CD4-positive, CD25-positive, alpha-beta regulatory T cell (primary cell): ENCODE results near the gene CACNG7. TPM values are rescaled to one million over a fixed set of nuclear protein-coding genes. Genes with fewer than 3 reads are reported as not detected.

Source experiments
- ATAC-seq, 2 donors: fragments of 150-1000 bp; cut with Tn5 transposase; one replicate each; pipeline ENCODE4 v1.10.0; 2021; ENCODE audit warnings: low read depth in 2 of 2, moderate number of reproducible peaks in 2 of 2, moderate library complexity in 1 of 2
- DNase-seq, 3 donors: peaks; one replicate each; pipeline versions ENCODE4 v3.0.0 to v3.0.0-alpha.2; 2012 to 2022; ENCODE audit warnings: mixed read lengths in 1 of 3
- H3K27ac ChIP-seq: one replicate; pipeline ENCODE4 v1.7.0; 2013; ENCODE audit warnings: mild to moderate bottlenecking, low read length; ENCODE audit not compliant: insufficient read depth, poor library complexity, severe bottlenecking
- H3K27me3 ChIP-seq: one replicate; pipeline ENCODE4 v1.7.0; 2013; ENCODE audit warnings: low read length; ENCODE audit not compliant: control insufficient read depth, insufficient read depth
- H3K36me3 ChIP-seq: one replicate; pipeline ENCODE4 v1.7.0; 2013; ENCODE audit warnings: mild to moderate bottlenecking, low read length, moderate library complexity; ENCODE audit not compliant: control insufficient read depth, insufficient read depth
- H3K4me1 ChIP-seq: 2 replicates; pipeline ENCODE4 v1.7.0; 2013; ENCODE audit warnings: mild to moderate bottlenecking, low read length; ENCODE audit not compliant: insufficient read depth, control insufficient read depth, poor library complexity, severe bottlenecking
- H3K4me3 ChIP-seq: one replicate; pipeline ENCODE4 v1.7.0; 2013; ENCODE audit warnings: low read depth, mild to moderate bottlenecking, low read length, moderate library complexity
- H3K9me3 ChIP-seq, 2 experiments: 1 replicate in 1 of 2; 2 replicates in 1 of 2; pipeline ENCODE4 v1.7.0; 2013; ENCODE audit warnings: low read length in 2 of 2, mild to moderate bottlenecking in 1 of 2, moderate library complexity in 1 of 2; ENCODE audit not compliant: control insufficient read depth in 2 of 2
- H3K27ac Mint-ChIP-seq, 3 donors: one replicate each; pipeline ENCODE4 v1.8.0; 2020 to 2022; ENCODE audit warnings: mild to moderate bottlenecking in 3 of 3, mixed read lengths in 3 of 3, moderate library complexity in 2 of 3
- H3K27me3 Mint-ChIP-seq: one replicate; pipeline ENCODE4 v1.8.0; 2022; ENCODE audit warnings: mild to moderate bottlenecking, mixed read lengths
- H3K36me3 Mint-ChIP-seq: one replicate; pipeline ENCODE4 v1.8.0; 2020; ENCODE audit warnings: mixed read lengths
- H3K4me1 Mint-ChIP-seq, 4 donors: one replicate each; pipeline ENCODE4 v1.8.0; 2020 to 2022; ENCODE audit warnings: mixed read lengths in 4 of 4, mild to moderate bottlenecking in 1 of 4
- H3K4me3 Mint-ChIP-seq, 4 donors: one replicate each; pipeline ENCODE4 v1.8.0; 2020 to 2022; ENCODE audit warnings: mild to moderate bottlenecking in 4 of 4, mixed read lengths in 4 of 4, moderate library complexity in 3 of 4
- H3K9me3 Mint-ChIP-seq, 7 donors: one replicate each; pipeline ENCODE4 v1.8.0; 2020 to 2022; ENCODE audit warnings: mixed read lengths in 7 of 7, mild to moderate bottlenecking in 3 of 7, moderate library complexity in 2 of 7
- polyA plus RNA-seq, 4 donors: library from polyadenylated mRNA; unstranded; fragments of 300-500 nt; fragmentation: Illumina TruSeq; gene quantifications; one replicate each; pipeline ENCODE4 v1.2.3, GENCODE V29; 2021
- total RNA-seq: library from RNA; stranded (reverse); gene quantifications from one replicate; pipeline ENCODE4 v1.2.3, GENCODE V29; 2022

CACNG7 gene
- total and polyA plus RNA-seq, 5 donors from 2014 or later: not detected

- Mint-ChIP-seq H3K4me1 (peaks cover 4 to 16% (median 6%) of the 10 kb centered on the region in 4 donors), H3K36me3 (peaks cover 5% of the 10 kb centered on the region), H3K27ac (no peak overlapping the region), H3K27me3 (peaks cover 47% of the 10 kb centered on the region), H3K4me3 (peak overlapping the region in 1 of 4 donors; percentile 70), H3K9me3 (peaks cover 0 to 1% (median 0%) of the 10 kb centered on the region in 7 donors)
- Histone ChIP-seq H3K4me3 (no peak overlapping the region), H3K9me3 (no peaks in the 10 kb centered on the region), H3K27me3 (peaks cover 27% of the 10 kb centered on the region), H3K36me3 (no peaks in the 10 kb centered on the region), H3K27ac (no peak overlapping the region), H3K4me1 (peaks cover 31% of the 10 kb centered on the region)
- ATAC-seq (no peak), DNase-seq (no peak)
Measured at GRCh38 chr19:53884256-53884655, 24.8 kb upstream of the CACNG7 start.

DNA sequence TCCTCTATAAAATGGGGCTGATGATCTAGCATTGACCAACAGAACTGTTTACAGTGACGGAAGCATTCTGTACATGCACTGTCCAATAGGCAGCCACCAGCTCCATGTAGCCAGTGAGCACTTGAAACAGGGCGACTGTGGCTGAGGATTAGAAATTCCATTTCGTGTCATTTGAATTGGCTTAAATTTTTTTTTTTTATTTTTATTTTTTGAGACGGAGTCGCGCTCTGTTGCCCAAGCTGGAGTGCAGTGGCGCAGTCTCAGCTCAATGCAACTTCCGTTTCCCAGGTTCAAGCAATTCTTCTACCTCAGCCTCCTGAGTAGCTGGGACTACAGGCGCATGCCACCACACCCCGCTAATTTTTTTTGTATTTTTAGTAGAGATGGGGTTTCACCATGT is 24.0 kb upstream of the CACNG7 start:
- no peak for DNase-seq
- H3K36me3 ChIP-seq: no peaks in the 10 kb centered on the region
- H3K9me3 Mint-ChIP-seq: peaks cover 0 to 2% (median 0%) of the 10 kb centered on the region in 7 donors

GRCh38 chr19:53892301-53892980 is 16.6 kb upstream of the CACNG7 start:
- H3K4me1 ChIP-seq: peaks cover 3% of the 10 kb centered on the region
- no peak overlapping the region for H3K27ac Mint-ChIP-seq
- DNase-seq (no peak), ATAC-seq (no peak)
- peaks cover 0 to 6% (median 4%) of the 10 kb centered on the region in 4 donors for H3K4me1 Mint-ChIP-seq
- no peaks in the 10 kb centered on the region for H3K36me3 Mint-ChIP-seq
- peaks cover 0 to 4% (median 0%) of the 10 kb centered on the region in 7 donors for H3K9me3 Mint-ChIP-seq
- no peak overlapping the region for H3K4me3 ChIP-seq
- no peaks in the 10 kb centered on the region for H3K27me3 ChIP-seq
- no peaks in the 10 kb centered on the region for H3K9me3 ChIP-seq
- no peaks in the 10 kb centered on the region for H3K36me3 ChIP-seq
- peaks cover 37% of the 10 kb centered on the region for H3K27me3 Mint-ChIP-seq
- H3K27ac ChIP-seq: no peak overlapping the region
- no peak overlapping the region for H3K4me3 Mint-ChIP-seq

More for the DNA sequence above, 24.0 kb upstream of the CACNG7 start:
- Histone ChIP-seq H3K27ac (no peak overlapping the region), H3K4me1 (peaks cover 27% of the 10 kb centered on the region), H3K4me3 (no peak overlapping the region), H3K27me3 (peaks cover 21% of the 10 kb centered on the region), H3K9me3 (no peaks in the 10 kb centered on the region)
- no peak overlapping the region for H3K27ac Mint-ChIP-seq
- H3K36me3 Mint-ChIP-seq: peaks cover 5% of the 10 kb centered on the region
- no peak overlapping the region for H3K4me3 Mint-ChIP-seq
- ATAC-seq: no peak
- peaks cover 4 to 18% (median 8%) of the 10 kb centered on the region in 4 donors for H3K4me1 Mint-ChIP-seq
- H3K27me3 Mint-ChIP-seq: peaks cover 47% of the 10 kb centered on the region

- Histone ChIP-seq H3K9me3 (no peaks in the 10 kb centered on the region), H3K27ac (no peak overlapping the region), H3K27me3 (no peaks in the 10 kb centered on the region), H3K4me3 (no peak overlapping the region), H3K4me1 (peaks cover 3% of the 10 kb centered on the region), H3K36me3 (no peaks in the 10 kb centered on the region)
- H3K9me3 Mint-ChIP-seq: peaks cover 0 to 4% (median 0%) of the 10 kb centered on the region in 7 donors
- no peak overlapping the region for H3K27ac Mint-ChIP-seq
- H3K27me3 Mint-ChIP-seq: peaks cover 41% of the 10 kb centered on the region
- H3K4me3 Mint-ChIP-seq: no peak overlapping the region
- H3K36me3 Mint-ChIP-seq: no peaks in the 10 kb centered on the region
- ATAC-seq: no peak
- DNase-seq: no peak
- H3K4me1 Mint-ChIP-seq: peaks cover 0 to 6% (median 4%) of the 10 kb centered on the region in 4 donors
Measured at GRCh38 chr19:53892981-53893325, 16.1 kb upstream of the CACNG7 start.

DNA sequence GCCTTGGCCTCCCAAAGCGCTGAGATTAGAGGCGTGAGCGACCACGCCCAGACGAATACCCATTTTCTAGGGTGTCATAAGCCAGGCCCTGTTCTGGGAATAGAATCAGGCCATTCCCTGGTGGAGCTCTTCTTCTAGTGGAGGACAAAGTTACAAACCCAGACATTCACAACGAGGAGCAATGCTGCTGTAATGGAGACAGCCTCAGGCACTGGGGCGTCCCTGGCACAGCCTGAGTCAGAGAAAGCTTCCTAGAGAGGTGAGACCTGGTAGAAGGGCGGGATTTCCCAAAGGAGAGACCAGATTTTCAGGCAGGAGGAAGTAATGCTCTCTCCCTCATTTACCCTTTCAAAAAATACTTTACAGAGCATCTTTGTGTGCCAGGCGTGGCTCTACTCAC is 14.4 kb upstream of the CACNG7 start:
- Histone ChIP-seq H3K9me3 (no peaks in the 10 kb centered on the region), H3K4me1 (peaks cover 6% of the 10 kb centered on the region)

DNA sequence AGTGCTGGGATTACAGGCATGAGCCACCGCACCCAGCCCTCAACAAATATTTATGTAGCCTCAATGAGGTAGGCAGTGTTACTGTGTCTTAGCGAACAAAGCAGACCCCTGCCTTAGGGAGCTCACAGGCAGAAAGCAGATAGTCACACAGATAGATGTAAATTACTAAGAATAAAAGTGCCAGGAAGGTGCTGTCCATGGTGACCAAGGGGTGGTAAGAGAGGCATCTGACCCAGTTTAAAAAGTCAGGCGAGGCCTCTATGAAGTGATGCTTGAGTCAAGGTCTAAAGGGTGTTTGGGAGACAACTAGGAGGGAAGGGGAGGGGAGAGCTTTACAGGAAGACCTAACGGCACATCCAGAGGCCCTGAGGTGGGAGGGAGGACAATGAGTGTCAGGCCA is 12.4 kb upstream of the CACNG7 start:
- Mint-ChIP-seq H3K9me3 (peaks cover 0 to 7% (median 0%) of the 10 kb centered on the region in 7 donors), H3K27me3 (peaks cover 40% of the 10 kb centered on the region), H3K36me3 (no peaks in the 10 kb centered on the region), H3K4me3 (no peak overlapping the region), H3K27ac (no peak overlapping the region), H3K4me1 (peaks cover 0 to 5% (median 1%) of the 10 kb centered on the region in 4 donors)
- no peak for DNase-seq
- ATAC-seq: no peak
- Histone ChIP-seq H3K9me3 (no peaks in the 10 kb centered on the region), H3K27me3 (no peaks in the 10 kb centered on the region), H3K27ac (no peak overlapping the region), H3K4me3 (no peak overlapping the region), H3K4me1 (peaks cover 3% of the 10 kb centered on the region), H3K36me3 (no peaks in the 10 kb centered on the region)

More for the DNA sequence above, 14.4 kb upstream of the CACNG7 start:
- H3K27me3 ChIP-seq: no peaks in the 10 kb centered on the region
- H3K4me1 Mint-ChIP-seq: peaks cover 0 to 11% (median 1%) of the 10 kb centered on the region in 4 donors
- H3K27ac ChIP-seq: no peak overlapping the region
- no peak overlapping the region for H3K4me3 ChIP-seq
- no peaks in the 10 kb centered on the region for H3K36me3 ChIP-seq
- no peak overlapping the region for H3K27ac Mint-ChIP-seq
- H3K27me3 Mint-ChIP-seq: peaks cover 38% of the 10 kb centered on the region
- no peaks in the 10 kb centered on the region for H3K36me3 Mint-ChIP-seq
- ATAC-seq: no peak
- H3K9me3 Mint-ChIP-seq: peaks cover 0 to 7% (median 0%) of the 10 kb centered on the region in 7 donors
- no peak overlapping the region for H3K4me3 Mint-ChIP-seq
- no peak for DNase-seq

DNA sequence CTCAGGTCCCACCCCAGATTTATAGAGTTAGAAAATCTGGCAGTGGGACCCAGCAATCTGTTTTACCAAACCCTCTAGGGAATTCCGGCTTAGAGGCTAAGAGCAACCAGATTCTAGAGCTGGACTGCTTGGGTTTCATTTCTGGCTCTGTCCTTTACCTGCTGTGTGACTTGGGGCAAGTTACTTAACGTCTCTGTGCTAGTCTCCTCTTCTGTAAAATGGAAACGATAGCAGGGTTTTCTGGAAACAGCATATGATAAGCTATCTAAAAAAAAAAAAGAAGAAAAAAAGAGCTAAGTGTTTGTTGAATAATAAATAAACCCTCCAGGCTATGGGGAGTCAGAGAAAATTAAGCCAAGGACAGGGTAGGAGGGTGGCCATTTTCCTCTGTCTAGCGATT is 11.6 kb upstream of the CACNG7 start:
- Mint-ChIP-seq H3K27ac (no peak overlapping the region), H3K9me3 (peaks cover 0 to 7% (median 0%) of the 10 kb centered on the region in 7 donors), H3K27me3 (peaks cover 36% of the 10 kb centered on the region), H3K4me3 (no peak overlapping the region), H3K36me3 (no peaks in the 10 kb centered on the region), H3K4me1 (peaks cover 0 to 5% (median 1%) of the 10 kb centered on the region in 4 donors)
- Histone ChIP-seq H3K4me1 (peaks cover 3% of the 10 kb centered on the region), H3K36me3 (no peaks in the 10 kb centered on the region), H3K9me3 (no peaks in the 10 kb centered on the region), H3K27me3 (no peaks in the 10 kb centered on the region), H3K4me3 (no peak overlapping the region), H3K27ac (no peak overlapping the region)
- DNase-seq (no peak), ATAC-seq (no peak)

GRCh38 chr19:53898166-53898565 is 10.9 kb upstream of the CACNG7 start:
- H3K4me3 ChIP-seq: no peak overlapping the region
- ATAC-seq (no peak), DNase-seq (no peak)
- Mint-ChIP-seq H3K4me3 (peak overlapping the region in 1 of 4 donors; percentile 41), H3K9me3 (peaks cover 0 to 5% (median 2%) of the 10 kb centered on the region in 7 donors), H3K36me3 (no peaks in the 10 kb centered on the region), H3K27ac (no peak overlapping the region), H3K27me3 (peaks cover 32% of the 10 kb centered on the region), H3K4me1 (peaks cover 0 to 5% (median 3%) of the 10 kb centered on the region in 4 donors)
- no peaks in the 10 kb centered on the region for H3K27me3 ChIP-seq
- H3K4me1 ChIP-seq: peaks cover 3% of the 10 kb centered on the region
- no peaks in the 10 kb centered on the region for H3K36me3 ChIP-seq
- no peak overlapping the region for H3K27ac ChIP-seq
- H3K9me3 ChIP-seq: no peaks in the 10 kb centered on the region
